Left renal pelvis (tissue), 4 donors: ENCODE measurements around the gene ACTR3. TPM values are rescaled to one million over a fixed set of nuclear protein-coding genes. Genes with fewer than 3 reads are reported as not detected.
"Not testable (repeated sequence)": the region's sequence is repeated elsewhere in the genome, so short reads cannot be mapped to it uniquely, and the experiment has no call there.

Experiments
- DNase-seq, 4 donors: peaks; one replicate each; pipeline ENCODE4 v3.0.0-alpha.2; 2013; ENCODE audit warnings: low read depth in 4 of 4, low spot score in 3 of 4
- polyA plus RNA-seq, 4 donors: library from polyadenylated mRNA; unstranded; fragments of 120-200 nt; gene quantifications; one replicate each; pipeline ENCODE4 v1.2.1, GENCODE V29; 2013; ENCODE audit not compliant: insufficient read length in 4 of 4

The ACTR3 gene
- polyA plus RNA-seq, 4 donors = 126 to 181 (median 160) TPM

GRCh38 chr2:113899166-113899565, 9.3 kb downstream of the ACTR3 start:
- no peak for DNase-seq

- DNase-seq = no peak
These were observed 12.1 kb downstream of the ACTR3 start for GRCh38 chr2:113901943-113902342.

- DNase-seq = no peak
These were observed 16.0 kb downstream of the ACTR3 start for GRCh38 chr2:113905886-113906285.

GRCh38 chr2:113906647-113907046, 16.8 kb downstream of the ACTR3 start:
- DNase-seq = no peak

GRCh38 chr2:113907297-113907696, 17.4 kb downstream of the ACTR3 start:
- DNase-seq = no peak

- no peak for DNase-seq
These were observed 20.3 kb downstream of the ACTR3 start for GRCh38 chr2:113910110-113910717.

- no peak for DNase-seq
These were observed 21.2 kb downstream of the ACTR3 start for GRCh38 chr2:113910967-113911678.

GRCh38 chr2:113915082-113915819, 25.4 kb downstream of the ACTR3 start:
- DNase-seq = no peak

GRCh38 chr2:113918229-113918628, 28.3 kb downstream of the ACTR3 start:
- no peak for DNase-seq

GRCh38 chr2:113920996-113921395, 31.1 kb downstream of the ACTR3 start:
- DNase-seq = no peak

- no peak for DNase-seq
These were observed 32.4 kb downstream of the ACTR3 start for GRCh38 chr2:113922335-113922734.

GRCh38 chr2:113922784-113923183, 32.9 kb downstream of the ACTR3 start:
- no peak for DNase-seq

- no peak for DNase-seq
These were observed 36.0 kb downstream of the ACTR3 start for GRCh38 chr2:113925884-113926283.

- no peak for DNase-seq
These were observed 36.4 kb downstream of the ACTR3 start for GRCh38 chr2:113926314-113926713.

GRCh38 chr2:113930448-113930847, 40.6 kb downstream of the ACTR3 start:
- DNase-seq = no peak

GRCh38 chr2:113937501-113937900, 47.6 kb downstream of the ACTR3 start:
- no peak for DNase-seq

GRCh38 chr2:113940891-113941290, 51.0 kb downstream of the ACTR3 start:
- no peak for DNase-seq

- DNase-seq = not testable (repeated sequence)
These were observed 55.9 kb downstream of the ACTR3 start for GRCh38 chr2:113945784-113946183.

- not testable (repeated sequence) for DNase-seq
These were observed 61.0 kb downstream of the ACTR3 start for GRCh38 chr2:113950906-113951305.

GRCh38 chr2:113961000-113961399, 71.1 kb downstream of the ACTR3 start:
- DNase-seq = no peak

- no peak for DNase-seq
These were observed 73.0 kb downstream of the ACTR3 start for GRCh38 chr2:113962692-113963480.
